Testis (tissue), 2 donors: ENCODE data around the gene XPNPEP1.

Experiments used
- POLR2A ChIP-seq: fragments of 450-650 bp; IDR thresholded peaks from one replicate; pipeline ENCODE4 v1.6.1; 2017; ENCODE audit warnings: antibody characterized with exemption, mild to moderate bottlenecking, moderate library complexity
- TF ChIP-seq, protein P1 (sequence below), 3 experiments: fragments of 450-650 bp in 2 of 3; fragments of 200-600 bp in 1 of 3; sonication (generic) in 1 of 3; IDR thresholded peaks; one replicate each; pipeline ENCODE4 v1.5.1; 2016 to 2019; ENCODE audit warnings: antibody characterized with exemption in 3 of 3, mild to moderate bottlenecking in 2 of 3, moderate library complexity in 1 of 3

DNA sequence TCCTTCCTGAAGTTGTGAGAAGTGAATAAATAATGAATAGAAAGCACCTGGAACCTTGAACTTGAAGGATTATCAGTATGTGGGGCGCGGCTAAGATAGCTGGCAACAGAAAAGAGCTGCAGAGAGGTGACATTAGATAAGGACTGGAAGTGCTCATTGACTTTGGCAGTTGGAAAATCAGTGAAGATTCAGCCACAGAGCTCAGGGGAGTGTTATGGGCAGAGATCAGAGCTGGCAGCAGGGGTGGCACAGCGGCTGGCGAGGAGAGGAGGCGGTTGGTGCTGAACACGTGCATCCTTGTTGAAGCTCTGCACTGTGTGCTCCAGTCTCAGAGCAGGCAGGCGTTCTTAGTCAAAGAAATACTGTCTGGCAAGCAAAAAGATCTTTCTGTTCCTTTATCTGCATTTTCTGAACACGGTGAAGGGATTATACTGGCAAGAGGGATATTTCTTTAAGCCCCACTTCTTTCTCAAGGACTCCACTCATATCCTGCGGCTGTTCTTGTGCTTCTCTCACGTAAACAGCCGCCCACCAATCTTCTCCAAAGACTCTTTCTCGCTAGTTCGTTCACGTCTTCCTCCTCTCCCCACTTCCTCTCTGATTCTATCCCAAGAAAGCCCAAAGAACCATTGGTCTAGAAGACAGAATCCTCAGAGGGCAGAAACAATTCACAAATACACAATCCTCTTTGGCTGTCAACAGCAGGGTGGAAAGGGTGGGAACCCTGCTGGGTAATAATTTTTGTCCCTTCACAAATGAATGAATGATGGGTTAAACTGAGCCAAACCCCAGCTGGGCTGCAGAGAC is 45.8 kb upstream of the XPNPEP1 start:
- TF ChIP-seq POLR2A: no peak
- TF ChIP-seq, protein P1, sequence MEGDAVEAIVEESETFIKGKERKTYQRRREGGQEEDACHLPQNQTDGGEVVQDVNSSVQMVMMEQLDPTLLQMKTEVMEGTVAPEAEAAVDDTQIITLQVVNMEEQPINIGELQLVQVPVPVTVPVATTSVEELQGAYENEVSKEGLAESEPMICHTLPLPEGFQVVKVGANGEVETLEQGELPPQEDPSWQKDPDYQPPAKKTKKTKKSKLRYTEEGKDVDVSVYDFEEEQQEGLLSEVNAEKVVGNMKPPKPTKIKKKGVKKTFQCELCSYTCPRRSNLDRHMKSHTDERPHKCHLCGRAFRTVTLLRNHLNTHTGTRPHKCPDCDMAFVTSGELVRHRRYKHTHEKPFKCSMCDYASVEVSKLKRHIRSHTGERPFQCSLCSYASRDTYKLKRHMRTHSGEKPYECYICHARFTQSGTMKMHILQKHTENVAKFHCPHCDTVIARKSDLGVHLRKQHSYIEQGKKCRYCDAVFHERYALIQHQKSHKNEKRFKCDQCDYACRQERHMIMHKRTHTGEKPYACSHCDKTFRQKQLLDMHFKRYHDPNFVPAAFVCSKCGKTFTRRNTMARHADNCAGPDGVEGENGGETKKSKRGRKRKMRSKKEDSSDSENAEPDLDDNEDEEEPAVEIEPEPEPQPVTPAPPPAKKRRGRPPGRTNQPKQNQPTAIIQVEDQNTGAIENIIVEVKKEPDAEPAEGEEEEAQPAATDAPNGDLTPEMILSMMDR (IDR thresholded peaks at IDR 0.05): no peak
